NCI-H510A (cell line): ENCODE data around the gene DPYD.
A peak's percentile ranks its signal among the peaks of the same experiment; 100 is the strongest.

ENCODE experiments used
- DNase-seq: peaks from one replicate; lab custom pipeline; 2025; lab: John Stamatoyannopoulos, UW

DPYD gene

DNA sequence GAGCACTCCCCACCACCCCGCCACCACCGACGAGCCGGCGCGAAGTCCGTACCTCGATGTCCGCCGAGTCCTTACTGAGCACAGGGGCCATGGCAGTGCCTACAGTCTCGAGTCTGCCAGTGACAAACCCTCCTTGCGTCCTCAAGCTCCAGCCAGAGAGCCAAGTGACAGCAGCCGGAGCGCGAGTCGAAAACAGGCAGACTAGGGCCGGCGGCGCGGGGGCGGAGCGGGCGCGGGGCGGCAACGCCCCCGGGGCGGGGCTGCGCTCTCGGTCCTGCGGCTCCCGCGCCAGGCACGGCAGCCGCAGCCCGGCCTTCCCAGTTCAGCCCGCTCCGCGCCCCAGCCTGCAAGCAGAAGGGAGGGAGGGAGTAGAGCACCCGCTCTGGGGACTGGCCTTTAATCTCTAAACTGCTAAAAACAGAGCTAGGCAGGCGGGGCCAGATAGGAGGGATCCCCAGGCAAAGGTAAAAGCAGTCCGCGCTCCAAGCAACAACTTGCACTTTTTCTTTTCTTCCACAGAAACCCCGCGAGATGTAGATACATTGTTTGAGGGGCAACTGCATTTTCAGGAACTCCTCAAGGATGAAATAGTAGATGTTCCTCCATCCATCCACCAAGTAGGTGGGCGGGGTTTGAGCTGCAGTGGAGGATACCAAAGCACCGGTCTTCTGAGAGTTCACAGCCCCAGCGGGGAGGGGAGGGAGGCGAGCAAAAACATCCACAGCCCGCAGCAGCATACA lies at the start of gene DPYD:
TSS of gene DPYD (minus strand) at position 203 of the 740 bp plus-strand sequence. CDS start at position 91, 112 bp downstream.
- DNase-seq: peak; percentile 75

DNA sequence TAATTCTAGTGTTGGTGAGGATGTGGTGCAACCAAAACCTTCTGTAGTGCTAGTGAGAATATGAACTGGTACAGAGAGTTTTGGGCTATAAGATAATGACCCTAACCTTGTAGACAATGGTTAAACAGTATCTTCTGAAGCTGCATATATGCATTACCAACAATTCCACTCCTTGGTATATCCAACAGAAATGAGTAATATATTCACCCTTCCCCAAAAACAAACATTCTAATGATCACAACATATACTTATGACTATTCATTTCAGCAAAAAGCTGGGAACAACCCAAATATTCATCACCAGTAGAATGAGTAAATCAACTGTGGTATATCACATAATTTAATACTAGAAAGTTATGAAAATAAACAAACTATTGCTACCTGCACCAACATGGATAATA lies 39.6 kb upstream of the DPYD start:
- no peak for DNase-seq

DNA sequence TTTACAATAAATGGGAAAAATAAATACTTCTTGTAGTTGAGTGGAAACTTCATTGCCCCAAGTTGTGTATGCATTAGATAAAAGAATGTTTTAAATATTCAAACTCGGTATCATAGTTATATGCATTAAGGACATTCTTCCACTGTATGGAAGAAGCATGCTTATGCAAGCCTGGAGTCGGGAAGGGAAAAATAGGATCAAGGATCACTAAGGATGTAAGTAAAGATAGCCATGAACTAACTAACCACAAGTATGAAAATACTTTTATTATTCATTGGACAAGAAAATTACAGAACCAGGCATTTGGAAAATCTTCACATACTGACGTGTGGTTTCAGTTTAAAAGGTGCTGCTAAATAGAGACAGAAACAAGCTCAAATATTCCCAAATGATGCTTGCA lies 26.9 kb upstream of the DPYD start:
- DNase-seq: no peak

- no peak for DNase-seq
These were observed 22.5 kb upstream of the DPYD start for GRCh38 chr1:97943354-97943753.

DNA sequence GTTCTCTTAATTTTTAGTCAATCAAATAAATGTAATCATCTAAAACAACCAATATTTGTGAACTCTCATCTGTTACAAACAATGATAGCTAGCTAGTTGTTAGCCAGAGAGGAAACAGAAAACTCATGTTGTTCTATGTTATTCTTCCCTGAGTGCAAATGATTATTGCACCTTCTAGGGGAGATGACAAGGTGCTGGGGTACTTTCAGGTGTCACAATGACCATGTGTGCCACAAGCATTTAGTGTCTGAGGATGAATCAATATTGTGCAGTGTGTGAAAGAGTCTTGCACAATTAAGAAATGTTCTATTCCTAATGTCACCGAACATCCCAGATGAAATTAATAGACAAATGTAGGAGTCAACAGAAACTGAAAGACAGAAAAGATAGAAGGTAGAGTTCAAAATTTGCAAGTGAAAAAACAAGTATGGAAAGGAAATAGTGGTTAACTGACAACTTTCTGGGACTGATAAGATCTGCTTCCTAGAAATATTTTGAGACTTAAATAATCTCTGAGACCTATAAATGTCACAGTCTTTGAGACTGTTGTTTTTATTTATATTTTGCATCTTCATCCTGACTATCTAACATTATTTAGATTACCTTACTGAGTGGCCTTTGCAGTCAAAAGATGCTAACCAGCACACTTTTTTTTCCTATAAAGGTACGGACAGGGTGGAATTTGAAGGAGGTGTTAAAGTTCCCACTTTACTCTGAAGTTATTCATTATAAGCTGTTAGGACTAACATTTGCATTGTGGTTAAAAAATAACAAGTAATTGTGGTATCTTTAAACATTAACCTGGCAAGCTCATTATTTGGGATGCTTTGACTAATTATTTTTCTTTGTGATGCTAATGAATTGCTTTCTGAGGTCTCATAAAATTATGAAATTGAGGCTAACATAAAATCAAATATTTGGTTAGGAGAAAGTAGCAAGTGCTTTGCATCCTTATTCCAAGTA lies 21.6 kb upstream of the DPYD start:
- DNase-seq: no peak

DNA sequence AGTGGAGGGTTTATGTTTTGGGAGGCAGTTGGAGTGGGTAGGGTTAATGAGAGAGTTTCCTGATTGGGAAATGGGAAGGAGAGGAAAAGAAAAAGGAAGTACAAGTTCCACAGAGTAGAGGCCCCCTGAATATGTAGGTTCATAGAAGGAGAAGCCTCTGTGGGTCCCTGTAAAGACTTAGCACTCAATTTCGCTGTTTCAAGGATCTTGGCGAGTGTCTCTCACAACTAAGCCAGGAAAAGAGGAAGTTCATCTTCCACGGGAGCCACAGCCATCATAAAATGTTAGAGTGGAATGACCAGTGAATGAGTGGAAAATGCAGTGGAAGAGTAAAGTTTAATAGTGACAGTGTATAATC lies 17.4 kb upstream of the DPYD start:
- DNase-seq: no peak

DNA sequence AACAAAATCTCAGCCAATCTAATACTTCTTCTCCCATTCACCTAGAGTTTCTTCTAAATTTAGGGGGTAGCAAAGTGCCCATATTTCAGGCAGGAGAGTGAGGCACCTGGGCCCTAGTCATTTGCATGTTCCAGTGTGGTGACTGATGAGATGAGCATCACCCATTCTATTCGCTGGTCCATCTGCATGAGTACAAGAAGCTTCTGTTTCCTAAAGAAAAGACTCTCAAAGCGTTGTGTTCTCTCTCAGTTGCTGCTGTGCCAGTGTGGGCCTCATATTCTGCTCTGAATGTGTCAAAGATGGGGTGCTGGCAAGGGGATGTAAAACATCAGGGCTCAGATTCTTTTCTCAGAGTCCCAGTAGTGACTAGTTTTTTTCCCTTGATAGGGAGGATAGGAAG lies 16.1 kb upstream of the DPYD start:
- no peak for DNase-seq

GRCh38 chr1:97934491-97934890 lies 13.7 kb upstream of the DPYD start:
- no peak for DNase-seq

- DNase-seq: no peak
These were observed 9.3 kb upstream of the DPYD start for GRCh38 chr1:97929874-97930851.

DNA sequence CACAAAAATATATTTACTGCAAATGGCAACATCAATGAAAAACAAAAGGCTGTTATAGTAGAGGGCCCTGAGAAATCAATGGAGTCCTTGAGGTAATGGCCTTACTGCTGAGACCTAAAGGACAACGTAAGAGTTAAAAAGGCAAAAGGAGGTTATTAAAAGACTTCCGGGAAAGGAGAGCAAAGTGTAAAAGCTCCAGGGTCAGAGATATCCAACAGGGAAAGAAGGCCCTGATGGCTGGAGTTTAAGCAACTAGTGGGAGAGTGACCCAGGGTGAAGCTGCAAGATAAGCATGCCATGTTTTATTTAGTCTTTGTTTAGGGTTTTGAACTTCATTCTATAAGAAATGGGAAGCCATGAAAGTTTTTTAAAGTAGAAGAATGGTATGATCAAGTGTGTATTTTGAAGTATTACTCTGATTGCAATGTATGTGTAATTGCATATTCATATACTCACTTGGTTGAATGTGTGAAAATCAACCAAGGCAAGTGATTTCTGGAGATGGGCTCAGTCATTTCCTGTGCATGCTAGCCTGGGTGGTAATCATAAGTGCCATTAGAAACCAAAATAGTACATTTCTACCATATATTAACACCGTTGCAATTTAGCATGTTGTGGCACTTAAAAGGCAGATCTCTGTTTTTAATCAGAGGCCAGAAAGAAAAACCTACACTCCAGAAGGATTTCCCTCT lies 5.3 kb upstream of the DPYD start:
- no peak for DNase-seq

- no peak for DNase-seq
These were observed 4.3 kb upstream of the DPYD start for GRCh38 chr1:97925151-97925550.

- DNase-seq: no peak
These were observed 3.0 kb upstream of the DPYD start for GRCh38 chr1:97923811-97924210.

DNA sequence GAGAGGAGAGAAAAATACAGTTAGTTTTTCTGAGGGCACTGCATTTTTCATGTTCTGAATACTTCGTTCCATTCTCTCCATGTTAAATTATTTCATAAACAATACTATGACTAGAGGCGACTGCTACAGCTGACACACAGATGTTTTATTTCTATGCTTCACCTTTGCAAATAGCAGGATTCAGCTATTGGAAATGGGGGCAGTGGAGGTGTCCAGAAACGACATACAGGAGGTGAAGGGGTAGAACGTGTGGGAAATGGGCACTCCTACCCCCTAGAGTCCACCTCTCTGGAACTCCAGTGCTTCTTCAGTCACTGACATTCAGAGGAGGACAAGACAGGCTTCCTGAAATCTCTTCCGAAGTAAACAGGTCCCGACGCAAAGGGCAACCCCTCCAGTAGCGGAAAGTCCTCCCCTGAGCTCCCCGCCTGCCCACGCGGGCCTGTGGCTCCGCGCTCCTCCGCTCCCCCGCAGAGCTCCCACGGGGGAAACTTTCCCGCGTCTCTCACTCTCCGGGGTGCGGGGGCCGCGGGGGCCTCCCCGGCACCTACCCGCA lies 480 bp downstream of the DPYD start:
- no peak for DNase-seq

- DNase-seq: no peak
These were observed 1.1 kb downstream of the DPYD start for GRCh38 chr1:97919585-97920261.

DNA sequence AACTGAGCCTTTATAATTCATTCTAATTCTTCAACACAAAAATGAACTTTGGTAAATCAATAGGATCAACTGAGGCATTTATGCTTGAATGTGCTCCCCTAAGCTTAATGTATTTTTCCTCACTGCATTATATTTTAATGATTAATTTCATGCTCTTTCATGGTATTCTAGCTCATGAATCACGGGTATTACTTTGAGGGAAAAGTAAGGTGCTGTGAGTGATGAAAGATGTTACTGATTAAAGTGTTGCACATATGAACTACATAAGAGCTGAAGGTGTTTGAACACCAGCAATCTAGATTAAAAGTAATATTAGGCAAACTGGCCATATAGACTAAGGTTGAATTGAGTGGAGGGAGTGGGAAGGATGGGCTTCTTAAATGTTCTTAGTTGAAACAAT lies 1.9 kb downstream of the DPYD start:
- no peak for DNase-seq

- no peak for DNase-seq
These were observed 7.2 kb downstream of the DPYD start for GRCh38 chr1:97913506-97914139.

- DNase-seq: no peak
These were observed 9.3 kb downstream of the DPYD start for GRCh38 chr1:97911266-97912215.

- no peak for DNase-seq
These were observed 11.6 kb downstream of the DPYD start for GRCh38 chr1:97909266-97909665.

DNA sequence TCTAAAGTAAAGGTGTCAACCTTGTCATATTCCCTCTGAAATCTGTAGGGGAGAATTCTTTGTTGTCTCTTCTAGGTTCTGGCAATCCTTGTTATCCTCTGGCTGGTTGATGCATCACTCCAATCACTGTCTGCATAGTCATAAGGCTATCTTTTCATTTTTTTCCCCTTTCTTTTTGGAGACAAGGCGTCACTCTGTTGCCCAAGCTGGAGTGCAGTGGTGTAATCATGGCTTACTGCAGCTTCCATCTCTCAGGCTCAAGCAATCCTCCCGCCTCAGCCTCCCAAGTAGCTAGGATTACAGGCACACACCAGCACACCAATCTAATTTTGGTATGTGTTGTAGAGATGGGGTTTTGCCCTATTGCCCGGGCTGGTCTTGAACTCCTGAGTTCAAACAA lies 12.9 kb downstream of the DPYD start:
- DNase-seq: no peak
